IMR-90 (cell line): Measurements from ENCODE around the gene VGF. TPM values are rescaled to one million over a fixed set of nuclear protein-coding genes. Genes with fewer than 3 reads are reported as not detected.

Experiments used
- ATAC-seq: fragments of 200-7000 bp; cut with Tn5 transposase; 2 replicates; pipeline ENCODE4 v1.9.1; 2020; ENCODE audit warnings: low read depth, mild to moderate bottlenecking, moderate library complexity
- BruUV-seq: library from RNA; stranded (reverse); fragments of 400-500 nt; replicated peaks from 2 replicates; lab custom pipeline; 2021; lab: Mats Ljungman, UMichigan
- CTCF ChIA-PET: fragments of 300-600 bp; formaldehyde crosslinking; extraction: SDS; loops from one replicate; lab custom pipeline; 2021; ENCODE audit warnings: antibody characterized with exemption; lab: Yijun Ruan, JAX
- POLR2A ChIA-PET: fragments of 300-600 bp; sonication (Branson Sonifier 250); formaldehyde crosslinking; loops from one replicate; lab custom pipeline; 2022; ENCODE audit warnings: antibody characterized with exemption; ENCODE audit not compliant: unreplicated experiment; lab: Charles Lee
- DNase-seq: peaks from one replicate; pipeline ENCODE4 v3.0.0; 2013
- H2AFZ ChIP-seq: replicated peaks from 2 replicates; pipeline ENCODE3; 2013; ENCODE audit warnings: low read length, mild to moderate bottlenecking; ENCODE audit not compliant: poor library complexity
- H2AK5ac ChIP-seq: 2 replicates; pipeline ENCODE4 v1.6.1; 2013; ENCODE audit warnings: low read depth, low read length, inconsistent platforms
- H2AK9ac ChIP-seq: replicated peaks from 2 replicates; pipeline ENCODE3; 2013; ENCODE audit warnings: mild to moderate bottlenecking, low read depth, low read length, moderate library complexity; ENCODE audit not compliant: poor library complexity
- H2BK120ac ChIP-seq: 2 replicates; pipeline ENCODE4 v1.6.1; 2013; ENCODE audit warnings: low read depth, low read length, inconsistent platforms
- H2BK15ac ChIP-seq: 3 replicates; pipeline ENCODE4 v1.6.1; 2013; ENCODE audit warnings: low read depth, low read length, inconsistent platforms
- H2BK20ac ChIP-seq: 2 replicates; pipeline ENCODE4 v1.6.1; 2013; ENCODE audit warnings: low read depth, mild to moderate bottlenecking, inconsistent platforms, low read length, moderate library complexity
- H2BK5ac ChIP-seq: 2 replicates; pipeline ENCODE4 v1.6.1; 2013; ENCODE audit warnings: mild to moderate bottlenecking, low read depth, low read length, inconsistent platforms; ENCODE audit not compliant: poor library complexity, severe bottlenecking
- H3K14ac ChIP-seq: replicated peaks from 2 replicates; pipeline ENCODE4 v1.6.1; 2013; ENCODE audit warnings: low read depth, low read length, inconsistent platforms
- H3K18ac ChIP-seq: 2 replicates; pipeline ENCODE4 v1.6.1; 2013; ENCODE audit warnings: low read depth, low read length, control low read depth
- H3K23ac ChIP-seq: 2 replicates; pipeline ENCODE4 v1.6.1; 2013; ENCODE audit warnings: low read depth, low read length, inconsistent platforms
- H3K27ac ChIP-seq: 2 replicates; pipeline ENCODE4 v1.5.1; 2013; ENCODE audit warnings: mild to moderate bottlenecking, control low read depth, low read length; ENCODE audit not compliant: insufficient read depth
- H3K27me3 ChIP-seq: 2 replicates; pipeline ENCODE4 v1.6.1; 2013; ENCODE audit warnings: low read length; ENCODE audit not compliant: control insufficient read depth, insufficient read depth
- H3K36me3 ChIP-seq: 2 replicates; pipeline ENCODE4 v1.6.1; 2013; ENCODE audit warnings: low read length, mixed read lengths; ENCODE audit not compliant: control insufficient read depth, insufficient read depth
- H3K4ac ChIP-seq: 2 replicates; pipeline ENCODE4 v1.6.1; 2013; ENCODE audit warnings: low read depth, low read length, inconsistent platforms
- H3K4me1 ChIP-seq: 2 replicates; pipeline ENCODE4 v1.6.1; 2013; ENCODE audit warnings: low read length, mixed read lengths; ENCODE audit not compliant: control insufficient read depth, insufficient read depth
- H3K4me2 ChIP-seq: 2 replicates; pipeline ENCODE4 v1.6.1; 2013; ENCODE audit warnings: low read depth, mild to moderate bottlenecking, control low read depth, low read length, moderate library complexity
- H3K4me3 ChIP-seq: 2 replicates; pipeline ENCODE4 v1.5.1; 2013; ENCODE audit warnings: low read depth, mild to moderate bottlenecking, control low read depth, low read length, moderate library complexity; ENCODE audit not compliant: insufficient read depth
- H3K56ac ChIP-seq: 2 replicates; pipeline ENCODE4 v1.6.1; 2013; ENCODE audit warnings: low read length, inconsistent platforms; ENCODE audit not compliant: insufficient read depth; ENCODE audit errors: extremely low read depth
- H3K79me1 ChIP-seq, 2 experiments: 2 replicates each; pipeline ENCODE4 v1.6.1; 2013; ENCODE audit warnings: low read length in 2 of 2, inconsistent platforms in 1 of 2, low read depth in 1 of 2
- H3K9ac ChIP-seq: 2 replicates; pipeline ENCODE4 v1.6.1; 2013; ENCODE audit warnings: low read depth, low read length, control low read depth
- H3K9me1 ChIP-seq: 2 replicates; pipeline ENCODE4 v1.6.1; 2013; ENCODE audit warnings: low read length, inconsistent platforms; ENCODE audit not compliant: insufficient read depth
- H3K9me3 ChIP-seq: 2 replicates; pipeline ENCODE4 v1.6.1; 2013; ENCODE audit warnings: low read length; ENCODE audit not compliant: control insufficient read depth, insufficient read depth
- H4K20me1 ChIP-seq: 2 replicates; pipeline ENCODE4 v1.6.1; 2013; ENCODE audit warnings: low read length, inconsistent platforms; ENCODE audit not compliant: insufficient read depth
- H4K5ac ChIP-seq: 2 replicates; pipeline ENCODE4 v1.6.1; 2013; ENCODE audit warnings: mild to moderate bottlenecking, low read depth, low read length, control low read depth
- H4K8ac ChIP-seq, 2 experiments: 2 replicates each; pipeline ENCODE4 v1.6.1; 2013; ENCODE audit warnings: low read depth in 2 of 2, low read length in 2 of 2, control low read depth in 1 of 2, inconsistent platforms in 1 of 2
- H4K91ac ChIP-seq: 2 replicates; pipeline ENCODE4 v1.6.1; 2013; ENCODE audit warnings: low read depth, low read length, inconsistent platforms; ENCODE audit not compliant: insufficient read depth
- CHD1 ChIP-seq: IDR thresholded peaks from 2 replicates; pipeline ENCODE4 v1.6.1; 2012; ENCODE audit warnings: low read depth, low read length, improper control_type of control experiment
- RAD21 ChIP-seq: IDR thresholded peaks from 2 replicates; pipeline ENCODE4 v1.6.1; 2012; ENCODE audit warnings: low read length, improper control_type of control experiment
- SMC3 ChIP-seq: fragments of 150-350 bp; IDR thresholded peaks from 2 replicates; pipeline ENCODE4 v1.6.1; 2016; ENCODE audit warnings: low read depth, mild to moderate bottlenecking, antibody characterized with exemption, low read length, moderate library complexity
- WGBS, 2 experiments: methylation state at CpG; one replicate each; pipeline versions ENCODE4 v1.1.5 to v1.1.7; 2013; ENCODE audit warnings: missing lambda C conversion rate in 2 of 2; ENCODE audit not compliant: insufficient read length in 1 of 2; ENCODE audit errors: extremely low coverage in 2 of 2; 5-methylcytosine and 5-hydroxymethylcytosine counted together
- dilution Hi-C: fragments of 300-500 bp; cut with HindIII; formaldehyde crosslinking; loops from one replicate; pipeline ENCODE4 v1.14.3; 2018; ENCODE audit warnings: low sequenced_read_pairs; ENCODE audit not compliant: unreplicated experiment
- in situ Hi-C: fragments of 300-500 bp; cut with MboI; formaldehyde crosslinking; loops from 3 replicates; pipeline ENCODE4 v1.14.3; 2019; ENCODE audit warnings: low sequenced_read_pairs, inconsistent platforms, mixed read lengths
- intact Hi-C: fragments of 100-400 bp; cut with micrococcal nuclease; formaldehyde crosslinking; loops from 2 replicates; pipeline ENCODE4 v1.10.0; 2022
- polyA plus RNA-seq, 3 experiments: library from polyadenylated mRNA; depleted of rRNA; stranded (reverse); fragments of >200 nt; gene quantifications; 2 replicates each; pipeline ENCODE4 v1.2.3, GENCODE V29; 2012; ENCODE audit warnings: low replicate concordance in 1 of 3
- total RNA-seq: library from RNA; depleted of rRNA; stranded (reverse); fragments of >200 nt; gene quantifications from 2 replicates; pipeline ENCODE4 v1.2.3, GENCODE V29; 2012

The VGF gene
- total and polyA plus RNA-seq, 2 of the 4 experiments (the other 2 are of a cell fraction): 0.18 to 0.50 TPM

GRCh38 chr7:101154693-101155102 lies 10.7 kb downstream of the VGF start:
- POLR2A ChIA-PET: no interaction called here
- WGBS, 2 experiments: 5% methylated on average over 4 of the region's 34 CpGs; no CpG with 5 or more reads in 1 of the 2 experiments
- peak; percentile 38 for ATAC-seq
- dilution Hi-C loops: no loop called here
- H3K4me2 ChIP-seq: peak overlapping the region; percentile 71
- H4K5ac ChIP-seq: peak overlapping the region; percentile 39
- H4K91ac ChIP-seq: peak overlapping the region; percentile 88; the same call in 1 of the 2 replicates
- H3K18ac ChIP-seq: peak overlapping the region; percentile 86
- peak overlapping the region; percentile 66 to 93; a peak in 2 of 4 replicates for H4K8ac ChIP-seq
- peaks cover 5% of the 10 kb centered on the region for H3K4me1 ChIP-seq
- intact Hi-C loops: no loop called here
- H2BK5ac ChIP-seq: peak overlapping the region; percentile 67
- TF ChIP-seq CHD1: no peak
- no peak for TF ChIP-seq RAD21
- TF ChIP-seq SMC3: no peak
- H3K9ac ChIP-seq: peak overlapping the region; percentile 93
- H3K23ac ChIP-seq: peak overlapping the region; percentile 71; the same call in 1 of the 2 replicates
- H2BK15ac ChIP-seq: no peak overlapping the region
- peak overlapping the region; percentile 97 for H2AK9ac ChIP-seq
- H2BK120ac ChIP-seq: 0 out of 2 replicates have a peak overlapping the region, but pooled peaks have one; percentile 23
- no peaks in the 10 kb centered on the region for H3K9me3 ChIP-seq
- H3K4me3 ChIP-seq: peak overlapping the region; percentile 84
- no peak overlapping the region for H2BK20ac ChIP-seq
- CTCF ChIA-PET: interaction anchor here (2.8 kb wide), 1 partner anchor 11 kb away, joined by 10 read pairs; no protein-coding TSS in a partner anchor
- no peak for DNase-seq
- no TSS peak for BruUV-seq
- peak overlapping the region; percentile 84 for H3K4ac ChIP-seq
- peaks cover 21% of the 10 kb centered on the region for H3K36me3 ChIP-seq
- peak overlapping the region; percentile 78 for H3K14ac ChIP-seq
- in situ Hi-C loops: no loop called here
- H3K56ac ChIP-seq: peak overlapping the region; percentile 50
- peaks cover under 1% of the 10 kb centered on the region; the same call in 1 of the 2 replicates for H4K20me1 ChIP-seq
- H3K27me3 ChIP-seq: peaks cover under 1% of the 10 kb centered on the region
- peak overlapping the region; percentile 92 for H2AFZ ChIP-seq
- peak overlapping the region; percentile 75 for H3K27ac ChIP-seq
- H3K9me1 ChIP-seq: peaks cover 3% of the 10 kb centered on the region
- peak overlapping the region; percentile 64 for H2AK5ac ChIP-seq
- H3K79me1 ChIP-seq: peaks cover 10 to 31% of the 10 kb centered on the region in 2 experiments
